NCI-H1436 treated with DMSO at 0.1 percent for 48 hours (cell line): ENCODE results near the gene EIF2B5.
"Not testable (repeated sequence)": the region's sequence is repeated elsewhere in the genome, so short reads cannot be mapped to it uniquely, and the experiment has no call there.

Experiments
- DNase-seq: peaks from one replicate; lab custom pipeline; 2025; lab: John Stamatoyannopoulos, UW

Gene EIF2B5

DNA sequence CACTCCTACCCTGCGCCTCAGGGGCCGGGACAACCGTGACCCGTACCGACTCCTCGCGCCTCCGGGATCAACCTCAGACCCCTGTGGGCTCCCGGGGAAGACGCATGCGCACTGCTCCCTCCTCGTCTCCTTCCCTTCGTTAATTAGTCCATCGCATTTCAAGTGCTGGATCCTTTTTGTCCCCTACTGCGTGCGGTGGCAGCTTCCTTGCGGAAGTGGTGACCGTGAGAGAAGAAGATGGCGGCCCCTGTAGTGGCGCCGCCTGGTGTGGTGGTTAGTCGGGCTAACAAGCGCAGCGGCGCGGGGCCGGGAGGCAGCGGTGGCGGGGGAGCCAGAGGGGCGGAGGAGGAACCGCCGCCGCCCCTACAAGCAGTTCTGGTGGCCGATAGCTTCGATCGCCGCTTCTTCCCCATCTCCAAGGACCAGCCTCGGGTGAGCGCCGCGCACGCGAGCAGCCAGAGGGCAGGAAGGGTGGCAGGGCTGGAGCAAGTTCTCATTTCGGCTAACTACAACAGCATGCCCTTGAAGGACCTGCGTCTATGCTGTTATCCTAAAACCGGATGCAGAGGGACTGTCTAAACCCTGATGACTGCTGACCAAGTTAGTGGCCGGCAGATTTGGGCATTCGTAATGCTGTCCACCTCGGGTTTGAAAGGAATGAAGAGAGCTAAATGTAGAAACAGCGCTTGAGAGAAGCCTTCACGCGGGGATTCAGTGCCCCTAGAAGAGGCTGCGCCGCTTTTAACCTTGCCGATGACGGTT, at the start of gene EIF2B5:
Gene EIF2B5, plus strand, starts transcription at position 210 of the 762 bp plus-strand sequence. Its CDS starts 28 bp downstream, at position 238.
- peak; percentile 90 for DNase-seq

DNA sequence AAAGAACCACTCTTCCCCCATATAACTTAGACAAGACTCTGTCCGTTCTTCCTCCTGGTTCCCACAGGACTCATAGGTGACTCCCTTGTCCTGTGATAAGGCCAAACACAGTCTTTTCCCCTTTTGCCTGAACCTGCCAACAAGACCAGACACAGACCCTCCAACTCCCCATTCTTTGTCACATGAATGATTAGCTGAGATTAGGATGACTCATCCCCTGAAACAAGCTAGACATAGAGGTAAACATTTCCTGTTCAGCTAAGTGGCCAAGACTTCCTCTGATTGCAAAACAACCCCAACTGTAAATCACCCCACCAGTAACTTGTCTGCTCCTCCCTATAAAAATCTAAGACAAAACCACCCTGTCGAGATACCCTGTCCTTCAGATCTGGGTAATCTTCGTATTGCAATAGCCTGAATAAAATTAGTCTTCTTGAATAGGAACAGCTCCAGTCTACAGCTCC, 49.7 kb upstream of the EIF2B5 start:
- DNase-seq = no peak

- no peak for DNase-seq
These were observed 43.0 kb upstream of the EIF2B5 start for GRCh38 chr3:184092199-184092598.

DNA sequence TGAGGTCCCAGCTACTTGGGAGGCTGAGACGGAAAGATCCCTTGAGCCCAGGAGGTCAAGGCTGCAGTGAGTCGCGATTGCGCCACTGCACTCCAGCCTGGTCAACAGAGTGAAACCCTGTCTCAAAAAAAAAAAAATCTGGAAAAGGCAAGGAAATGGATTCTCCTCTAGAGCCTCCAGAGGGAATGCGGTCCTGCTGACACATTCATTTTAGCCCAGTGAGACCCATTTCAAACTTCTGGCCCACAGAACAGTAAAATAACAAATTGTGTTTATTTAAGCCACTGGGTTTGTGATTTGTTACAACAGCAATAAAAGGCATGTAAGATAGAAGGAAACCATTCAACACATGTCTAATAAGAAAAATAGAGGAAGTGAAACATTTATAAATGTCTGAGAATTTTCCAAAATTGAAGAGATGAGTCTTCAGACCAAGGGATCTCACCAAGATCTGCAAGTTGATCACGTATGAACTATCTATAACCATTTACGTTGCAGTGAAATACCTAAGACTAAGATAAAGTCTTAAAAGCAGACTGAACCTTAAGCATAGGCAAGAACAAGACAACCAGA, 38.3 kb upstream of the EIF2B5 start, which contains the start of gene HTR3E:
Gene HTR3E, plus strand, starts transcription at position 254 of the 573 bp plus-strand sequence. CDS start 466 bp downstream, outside the sequence.
- no peak for DNase-seq

GRCh38 chr3:184097556-184097955, 37.6 kb upstream of the EIF2B5 start:
- no peak for DNase-seq

DNA sequence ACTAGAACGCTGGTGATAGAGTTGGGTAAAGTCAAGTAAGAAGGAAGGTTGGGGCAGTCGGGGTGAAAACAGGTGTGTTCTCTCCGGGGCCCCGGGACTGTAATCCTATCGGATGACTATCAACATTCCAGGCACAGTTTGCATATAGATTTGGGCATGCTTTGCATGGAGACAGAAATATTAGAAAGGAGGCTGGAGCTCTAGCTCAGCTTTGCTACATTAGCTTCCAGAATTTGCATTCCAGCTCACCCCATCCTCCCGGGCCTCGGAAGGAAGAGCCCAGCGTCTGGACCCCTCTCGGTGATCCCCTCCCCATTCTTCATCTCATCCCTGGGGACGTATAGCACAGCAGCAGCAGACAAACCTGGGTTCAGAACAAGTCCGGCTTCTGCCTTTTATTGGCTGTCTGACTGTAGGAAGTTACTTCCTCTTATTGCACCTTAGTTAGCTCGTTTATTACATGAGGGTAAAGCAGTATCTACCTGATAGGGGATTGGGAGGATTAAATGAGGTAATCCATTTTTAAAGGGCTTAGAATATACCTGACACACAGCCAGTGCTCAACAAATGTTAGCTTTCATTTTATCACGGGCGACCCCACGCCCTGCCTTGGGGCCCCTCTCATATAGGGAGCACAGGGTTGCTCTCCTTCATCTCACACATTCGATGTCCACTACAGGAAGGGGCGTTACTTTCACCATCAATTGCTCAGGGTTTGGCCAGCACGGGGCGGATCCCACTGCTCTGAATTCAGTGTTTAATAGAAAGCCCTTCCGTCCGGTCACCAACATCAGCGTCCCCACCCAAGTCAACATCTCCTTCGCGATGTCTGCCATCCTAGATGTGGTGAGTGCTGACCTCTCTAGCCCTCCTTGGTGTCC, 35.1 kb upstream of the EIF2B5 start:
- DNase-seq = no peak

DNA sequence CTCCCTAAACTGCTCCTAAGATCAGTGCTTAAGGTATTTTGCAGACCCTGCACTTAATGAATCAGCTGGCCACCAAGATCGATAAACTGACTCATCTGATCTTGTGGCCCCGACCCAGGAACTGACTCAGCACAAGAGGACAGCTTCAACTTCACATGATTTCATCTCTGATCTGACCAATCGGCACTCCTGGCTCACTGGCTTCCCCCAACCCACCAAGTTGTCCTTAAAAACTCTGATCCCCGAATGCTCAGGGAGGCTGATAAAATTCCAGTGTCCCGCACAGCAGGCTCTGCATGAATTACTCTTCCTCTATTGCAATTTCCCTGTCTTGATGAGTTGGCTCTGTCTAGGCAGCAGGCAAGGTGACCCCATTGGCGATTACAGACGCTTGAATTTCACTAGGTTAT, 24.8 kb upstream of the EIF2B5 start:
- no peak for DNase-seq

GRCh38 chr3:184116017-184116416, 19.1 kb upstream of the EIF2B5 start:
- DNase-seq = no peak

- no peak for DNase-seq
These were observed 17.5 kb upstream of the EIF2B5 start for GRCh38 chr3:184117636-184118035.

DNA sequence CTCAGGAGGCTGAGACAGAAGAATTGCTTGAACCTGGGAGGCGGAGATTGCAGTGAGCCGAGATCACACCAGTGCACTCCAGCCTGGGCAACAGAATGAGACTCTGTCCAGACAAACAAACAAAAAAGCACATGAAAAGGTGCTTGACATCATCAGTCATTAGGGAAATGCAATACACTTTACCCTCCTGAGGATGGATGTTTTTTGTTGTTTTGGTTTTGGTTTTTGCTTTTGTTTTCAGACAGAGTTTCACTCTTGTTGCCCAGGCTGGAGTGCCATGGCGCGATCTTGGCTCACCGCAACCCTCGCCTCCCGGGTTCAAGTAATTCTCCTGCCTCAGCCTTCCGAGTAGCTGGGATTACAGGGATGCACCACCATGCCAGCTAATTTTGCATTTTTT, 14.1 kb upstream of the EIF2B5 start:
- DNase-seq = not testable (repeated sequence)

DNA sequence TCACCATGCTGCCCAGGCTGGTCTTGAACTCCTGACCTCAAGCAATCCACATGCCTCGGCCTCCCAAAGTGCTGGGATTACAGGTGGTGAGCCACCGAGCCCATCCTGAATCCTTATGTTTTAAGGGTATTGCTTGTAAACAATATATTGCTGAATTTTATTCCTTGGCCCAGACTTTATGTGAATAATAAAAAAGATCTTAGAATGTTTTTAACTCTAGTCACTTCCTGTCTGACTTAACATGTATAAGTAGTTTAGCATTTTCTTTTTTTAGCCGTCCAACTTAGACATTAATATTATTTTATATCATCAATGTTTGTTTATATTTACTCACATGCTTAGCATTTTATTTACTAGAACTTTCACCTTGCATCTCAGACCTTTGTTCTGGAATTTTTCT, 9.2 kb upstream of the EIF2B5 start:
- no peak for DNase-seq

DNA sequence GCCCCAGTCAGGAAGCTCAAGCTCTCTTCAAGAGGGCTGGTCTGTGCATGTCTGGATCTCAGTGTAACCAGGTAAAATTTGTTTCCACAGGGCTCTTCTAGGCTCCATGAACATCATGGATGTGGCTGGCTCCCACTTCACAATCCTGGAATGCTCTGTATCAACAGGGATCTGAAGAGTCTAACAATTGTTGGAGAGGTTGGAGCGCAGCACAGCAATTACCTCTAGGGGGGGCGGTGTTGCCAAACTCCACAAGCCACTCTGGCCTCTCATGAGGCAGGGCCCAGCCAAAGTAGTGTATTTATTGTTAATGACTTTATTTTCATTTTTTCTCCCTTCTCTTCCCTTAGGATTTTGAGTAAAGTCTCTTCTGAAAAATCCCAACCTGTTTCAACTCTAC, 6.1 kb upstream of the EIF2B5 start:
- DNase-seq = no peak

GRCh38 chr3:184132945-184133344, 2.2 kb upstream of the EIF2B5 start:
- DNase-seq = no peak

DNA sequence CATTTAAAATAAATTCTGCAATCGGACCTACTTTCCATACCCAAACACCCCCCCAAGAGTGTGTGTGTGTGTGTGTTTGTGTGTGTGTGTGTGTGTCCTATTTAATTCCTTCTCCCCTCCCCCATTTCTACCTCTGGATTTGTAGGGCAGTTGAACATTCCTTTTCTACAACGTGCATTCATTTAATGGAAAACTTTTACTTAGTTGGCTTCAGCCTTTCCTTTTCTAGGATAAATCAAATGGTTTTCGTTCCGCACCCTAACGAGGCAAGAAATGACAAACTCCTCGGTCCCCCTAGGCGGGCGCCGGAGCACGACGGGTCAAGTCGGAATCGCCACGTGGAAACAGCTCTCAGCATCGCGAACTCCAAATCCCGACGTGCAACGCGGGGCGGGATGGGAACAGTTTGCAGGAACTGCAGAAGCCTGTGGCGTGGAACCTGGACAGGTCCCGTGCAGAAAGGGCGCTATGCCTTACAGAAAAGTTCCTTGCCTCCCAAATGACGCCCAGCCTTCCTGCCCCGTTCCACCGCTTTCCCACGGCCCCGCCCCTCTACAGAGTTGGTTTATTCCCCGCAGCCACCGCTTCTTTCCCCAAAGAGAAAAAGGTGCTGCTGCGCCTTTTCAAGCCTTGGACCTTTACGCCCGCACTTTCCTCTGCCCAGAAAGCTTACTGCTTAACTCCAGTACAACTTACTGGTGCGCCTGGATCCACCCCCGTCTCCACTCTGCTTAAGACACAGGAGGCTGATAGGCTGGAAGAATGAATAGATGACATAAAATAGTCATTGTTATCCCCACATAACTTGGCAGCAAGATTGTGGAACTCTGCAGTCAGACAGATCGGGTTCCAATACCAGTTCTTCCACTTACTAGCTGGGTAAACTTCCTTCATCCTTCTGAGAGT, 1.1 kb upstream of the EIF2B5 start:
- peak; percentile 38 for DNase-seq

- DNase-seq = no peak
These were observed 411 bp upstream of the EIF2B5 start for GRCh38 chr3:184134746-184135148.

DNA sequence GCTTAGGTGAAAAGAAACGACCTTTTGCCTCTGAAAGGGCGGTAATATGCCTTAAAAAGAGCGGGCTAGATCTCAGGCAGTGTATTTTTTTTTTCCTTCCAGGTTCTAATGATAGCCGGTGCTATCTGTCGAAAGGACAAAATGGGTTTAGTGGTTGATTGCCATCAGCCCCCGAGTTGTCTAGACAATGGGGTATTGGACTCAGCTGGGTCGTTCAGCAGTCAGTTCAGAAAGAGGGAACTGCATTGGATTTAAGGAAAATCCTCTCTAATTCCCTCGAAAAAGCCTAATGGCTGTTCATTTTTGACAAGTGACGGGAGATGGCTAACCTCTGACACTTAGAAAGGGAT, 728 bp downstream of the EIF2B5 start:
- DNase-seq = no peak

GRCh38 chr3:184140436-184140835, 5.3 kb downstream of the EIF2B5 start:
- DNase-seq = no peak

GRCh38 chr3:184142199-184142598, 7.0 kb downstream of the EIF2B5 start:
- DNase-seq = no peak

DNA sequence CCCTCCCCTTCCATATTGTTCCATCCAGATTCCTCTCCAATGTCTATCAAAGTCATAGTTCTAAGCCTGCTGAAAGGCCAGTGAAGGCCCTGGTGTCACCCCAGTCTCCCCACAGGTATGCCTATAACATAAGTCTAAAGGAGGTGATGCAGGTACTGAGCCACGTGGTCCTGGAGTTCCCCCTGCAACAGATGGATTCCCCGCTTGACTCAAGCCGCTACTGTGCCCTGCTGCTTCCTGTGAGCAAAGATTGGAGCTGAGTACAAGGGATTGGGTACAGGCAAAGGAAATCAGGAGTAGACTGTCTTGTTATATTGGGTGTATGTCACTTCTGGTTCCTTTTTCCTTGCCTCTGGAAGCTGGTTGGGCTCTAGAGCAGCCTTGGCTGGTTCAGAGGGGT, 8.2 kb downstream of the EIF2B5 start:
- DNase-seq = no peak

- no peak for DNase-seq
These were observed 9.3 kb downstream of the EIF2B5 start for GRCh38 chr3:184144505-184144904.

GRCh38 chr3:184145111-184145524, 10.0 kb downstream of the EIF2B5 start:
- no peak for DNase-seq
